Stomach (tissue), 9 donors: ENCODE data around the gene TNFRSF11A. TPM values are rescaled to one million over a fixed set of nuclear protein-coding genes. Genes with fewer than 3 reads are reported as not detected.

Experiments
- DNase-seq, 2 donors: peaks; one replicate each; pipeline versions ENCODE4 v3.0.0 to v3.0.0-alpha.2; 2013 to 2019
- H3K27ac ChIP-seq, 5 donors: fragments of 200-600 bp in 4 of 5; sonication (generic) in 4 of 5; one replicate each; pipeline ENCODE4 v1.5.1; 2013 to 2019; ENCODE audit warnings: mild to moderate bottlenecking in 1 of 5, moderate library complexity in 1 of 5
- H3K27me3 ChIP-seq, 3 donors: fragments of 200-600 bp; sonication (generic); one replicate each; pipeline ENCODE4 v1.5.1; 2017 to 2019; ENCODE audit warnings: mixed run types in 1 of 3
- H3K36me3 ChIP-seq, 4 donors: fragments of 200-600 bp; sonication (generic); 1 replicate in 3 of 4; 2 replicates in 1 of 4; pipeline ENCODE4 v1.5.1; 2016 to 2019
- H3K4me1 ChIP-seq, 4 donors: fragments of 200-600 bp; sonication (generic); one replicate each; pipeline ENCODE4 v1.5.1; 2016 to 2019
- H3K4me3 ChIP-seq, 4 donors: fragments of 200-600 bp; sonication (generic) in 3 of 4; one replicate each; pipeline ENCODE4 v1.5.1; 2016 to 2019; ENCODE audit warnings: mild to moderate bottlenecking in 1 of 4
- H3K9me3 ChIP-seq, 4 donors: fragments of 200-600 bp; sonication (generic); one replicate each; pipeline ENCODE4 v1.5.1; 2016 to 2019
- EP300 ChIP-seq: sonication (generic); formaldehyde crosslinking; IDR thresholded peaks from one replicate; pipeline ENCODE4 v1.6.1; 2017; ENCODE audit warnings: antibody characterized with exemption
- POLR2A ChIP-seq, 4 donors: fragments of 450-650 bp; IDR thresholded peaks; one replicate each; pipeline ENCODE4 v1.6.1; 2016; ENCODE audit warnings: antibody characterized with exemption in 4 of 4, control low read depth in 2 of 4, mild to moderate bottlenecking in 1 of 4, moderate library complexity in 1 of 4
- POLR2AphosphoS5 ChIP-seq, 3 donors: sonication (generic); formaldehyde crosslinking; IDR thresholded peaks; one replicate each; pipeline ENCODE4 v1.6.1; 2016; ENCODE audit warnings: antibody characterized with exemption in 3 of 3
- WGBS, 5 donors: extraction: QIAGEN DNeasy Blood & Tissue Kit in 3 of 5; methylation state at CpG; one replicate each; pipeline versions ENCODE4 v1.1.5 to v1.1.7; 2013 to 2018; 5-methylcytosine and 5-hydroxymethylcytosine counted together
- intact Hi-C: fragments of 100-400 bp; cut with DNase I; formaldehyde crosslinking; loops from one replicate; pipeline ENCODE4 v1.15.1; 2023; ENCODE audit warnings: low total_unique reads
- polyA plus RNA-seq, 3 donors: library from polyadenylated mRNA; stranded (reverse); fragments of 200-250 nt; gene quantifications; one replicate each; pipeline ENCODE4 v1.2.3, GENCODE V29; 2013
- total RNA-seq, 5 donors: library from RNA; depleted of rRNA; stranded (reverse); fragments of >200 nt; gene quantifications; one replicate each; pipeline versions ENCODE4 v1.1.0 to v1.2.3, GENCODE V29; 2014 to 2016
- TF ChIP-seq, protein P1 (sequence below), 7 experiments: fragments of 450-650 bp in 4 of 7; fragments of 200-600 bp in 3 of 7; sonication (generic) in 3 of 7; IDR thresholded peaks; one replicate each; pipeline ENCODE4 v1.5.1; 2016 to 2019; ENCODE audit warnings: antibody characterized with exemption in 7 of 7, control low read depth in 2 of 7, mild to moderate bottlenecking in 1 of 7
- donor health status: healthy with polysubstance abuse.
- donor health status: Bipolar disorder and iron deficiency.
- donor health status: healthy.

TNFRSF11A gene
- total and polyA plus RNA-seq, 8 donors: 0.45 to 50.3 (median 4.7) TPM

DNA sequence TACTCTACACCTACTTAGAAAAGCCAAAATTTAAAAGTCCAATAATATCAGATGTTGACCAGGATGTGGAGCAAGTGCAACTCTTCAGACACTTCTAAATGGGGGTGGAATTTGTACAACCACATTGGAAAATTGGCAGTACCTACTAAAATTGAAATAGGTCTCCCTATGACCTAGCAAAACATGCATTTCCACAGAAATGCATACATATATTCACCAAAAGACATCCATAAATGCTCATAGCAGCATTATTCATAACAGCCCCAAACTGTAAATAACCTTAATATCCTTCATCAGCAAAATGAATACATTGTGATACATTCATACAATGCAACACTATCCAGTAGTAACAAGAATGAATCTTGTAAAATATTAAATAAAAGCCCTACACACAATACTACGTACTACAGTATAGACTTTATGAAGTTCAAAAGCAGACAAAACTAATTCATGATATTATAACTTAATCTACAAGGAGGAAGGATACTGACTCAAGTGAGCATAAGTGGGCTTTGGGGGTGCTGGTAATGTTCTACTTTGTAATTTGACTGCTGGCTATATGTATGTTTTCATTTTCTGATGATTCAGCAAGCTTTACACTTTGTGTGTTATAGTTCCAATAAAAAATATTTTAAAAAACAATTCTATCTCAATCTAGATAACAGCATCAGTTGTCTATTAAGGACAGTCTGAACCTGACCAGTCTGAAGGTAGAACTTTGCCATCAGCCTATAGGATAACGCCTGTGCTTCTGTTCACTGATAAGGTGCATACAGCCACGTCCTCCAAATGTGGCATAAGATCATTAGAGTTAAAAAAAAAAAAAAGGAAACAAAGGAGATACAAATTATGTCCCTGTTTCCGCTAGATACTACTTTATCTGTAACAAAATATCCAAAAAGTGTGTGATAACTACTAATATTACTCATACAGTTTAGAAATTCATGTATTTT lies 6.6 kb upstream of the TNFRSF11A start:
- Histone ChIP-seq H3K4me1 (no peaks in the 10 kb centered on the region), H3K27ac (no peak overlapping the region), H3K4me3 (no peak overlapping the region), H3K9me3 (no peaks in the 10 kb centered on the region), H3K27me3 (peaks cover 0 to 11% (median 0%) of the 10 kb centered on the region in 3 donors), H3K36me3 (no peaks in the 10 kb centered on the region)
- intact Hi-C loops: no loop called here
- no peak for TF ChIP-seq POLR2AphosphoS5 (IDR thresholded peaks at IDR 0.05)
- TF ChIP-seq, protein P1, sequence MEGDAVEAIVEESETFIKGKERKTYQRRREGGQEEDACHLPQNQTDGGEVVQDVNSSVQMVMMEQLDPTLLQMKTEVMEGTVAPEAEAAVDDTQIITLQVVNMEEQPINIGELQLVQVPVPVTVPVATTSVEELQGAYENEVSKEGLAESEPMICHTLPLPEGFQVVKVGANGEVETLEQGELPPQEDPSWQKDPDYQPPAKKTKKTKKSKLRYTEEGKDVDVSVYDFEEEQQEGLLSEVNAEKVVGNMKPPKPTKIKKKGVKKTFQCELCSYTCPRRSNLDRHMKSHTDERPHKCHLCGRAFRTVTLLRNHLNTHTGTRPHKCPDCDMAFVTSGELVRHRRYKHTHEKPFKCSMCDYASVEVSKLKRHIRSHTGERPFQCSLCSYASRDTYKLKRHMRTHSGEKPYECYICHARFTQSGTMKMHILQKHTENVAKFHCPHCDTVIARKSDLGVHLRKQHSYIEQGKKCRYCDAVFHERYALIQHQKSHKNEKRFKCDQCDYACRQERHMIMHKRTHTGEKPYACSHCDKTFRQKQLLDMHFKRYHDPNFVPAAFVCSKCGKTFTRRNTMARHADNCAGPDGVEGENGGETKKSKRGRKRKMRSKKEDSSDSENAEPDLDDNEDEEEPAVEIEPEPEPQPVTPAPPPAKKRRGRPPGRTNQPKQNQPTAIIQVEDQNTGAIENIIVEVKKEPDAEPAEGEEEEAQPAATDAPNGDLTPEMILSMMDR (IDR thresholded peaks at IDR 0.05): no peak
- TF ChIP-seq POLR2A (IDR thresholded peaks at IDR 0.05): no peak
- TF ChIP-seq EP300: no peak
- no peak for DNase-seq
- 57 to 67% (median 60%) methylated on average over 4 of the region's 4 CpGs for WGBS, 5 donors

DNA sequence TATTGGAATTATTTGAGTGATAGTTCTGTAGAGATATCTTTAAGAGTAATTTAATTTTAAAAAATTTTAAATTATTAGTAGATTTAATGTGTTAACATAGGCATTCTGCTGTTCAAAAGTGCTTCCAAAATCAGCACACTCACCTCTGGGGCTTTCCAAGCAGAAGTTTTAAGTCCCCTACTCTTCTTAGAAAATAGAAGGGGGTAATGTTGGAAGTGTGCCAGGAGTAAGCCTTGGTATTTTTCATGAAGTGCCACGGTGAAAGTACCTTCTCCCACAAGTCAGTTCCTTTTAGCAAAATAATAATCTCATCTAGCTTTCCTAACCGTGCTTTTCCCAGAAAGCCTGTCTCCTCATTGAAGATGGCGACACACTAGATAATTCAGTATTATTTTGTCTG lies 3.9 kb upstream of the TNFRSF11A start:
- Histone ChIP-seq H3K9me3 (no peaks in the 10 kb centered on the region), H3K4me3 (no peak overlapping the region), H3K27ac (no peak overlapping the region), H3K36me3 (no peaks in the 10 kb centered on the region), H3K27me3 (peaks cover 6 to 33% (median 16%) of the 10 kb centered on the region in 3 donors), H3K4me1 (peaks cover 16 to 24% (median 21%) of the 10 kb centered on the region in 4 donors)
- DNase-seq: no peak
- TF ChIP-seq POLR2A (IDR thresholded peaks at IDR 0.05) (no peak), EP300 (no peak), POLR2AphosphoS5 (IDR thresholded peaks at IDR 0.05) (no peak)
- TF ChIP-seq, protein P1 (IDR thresholded peaks at IDR 0.05): no peak
- WGBS, 5 donors: 44 to 67% (median 58%) methylated on average over 3 of the region's 3 CpGs
- intact Hi-C loops: no loop called here

DNA sequence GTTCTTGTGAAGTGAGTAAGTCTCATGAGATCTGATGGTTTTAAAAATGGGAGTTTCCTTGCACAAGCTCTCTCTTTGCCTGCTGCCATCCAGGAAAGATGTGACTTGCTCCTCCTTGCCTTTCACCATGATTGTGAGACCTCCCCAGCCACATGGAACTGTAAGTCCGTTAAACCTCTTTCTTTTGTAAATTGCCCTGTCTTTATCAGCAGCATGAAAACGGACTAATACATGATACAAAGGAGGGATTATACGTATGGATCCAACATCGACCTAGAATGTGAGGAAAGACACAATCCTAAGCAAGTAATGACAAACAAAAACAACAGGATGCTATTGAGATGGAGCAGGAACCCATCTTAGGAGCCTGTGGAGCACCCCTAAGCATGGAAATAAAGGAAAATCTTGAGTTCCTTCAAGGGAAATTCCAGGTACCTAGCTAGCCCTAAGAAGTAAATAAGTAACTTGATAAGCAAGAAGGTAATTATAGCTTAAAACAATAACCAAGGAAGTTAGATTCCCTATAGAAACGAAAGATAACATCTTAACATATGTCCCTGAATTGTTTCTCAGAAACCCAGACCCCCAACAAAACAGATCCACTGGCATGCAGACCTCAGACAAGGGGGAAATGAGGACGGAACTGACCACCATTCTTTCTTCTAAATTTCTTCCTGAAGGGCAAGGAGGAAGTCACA lies 1.5 kb upstream of the TNFRSF11A start:
- Histone ChIP-seq H3K36me3 (no peaks in the 10 kb centered on the region), H3K27ac (peak overlapping the region in 2 of 5 donors; percentile 4 to 61), H3K4me3 (no peak overlapping the region), H3K4me1 (peaks cover 27 to 49% (median 40%) of the 10 kb centered on the region in 4 donors), H3K27me3 (peaks cover 6 to 57% (median 31%) of the 10 kb centered on the region in 3 donors), H3K9me3 (no peaks in the 10 kb centered on the region)
- intact Hi-C loops: no loop called here
- TF ChIP-seq EP300 (no peak), POLR2AphosphoS5 (IDR thresholded peaks at IDR 0.05) (no peak), POLR2A (IDR thresholded peaks at IDR 0.05) (no peak)
- TF ChIP-seq, protein P1 (IDR thresholded peaks at IDR 0.05): no peak
- WGBS, 5 donors: 15 to 31% (median 20%) methylated on average over 6 of the region's 6 CpGs
- no peak for DNase-seq

DNA sequence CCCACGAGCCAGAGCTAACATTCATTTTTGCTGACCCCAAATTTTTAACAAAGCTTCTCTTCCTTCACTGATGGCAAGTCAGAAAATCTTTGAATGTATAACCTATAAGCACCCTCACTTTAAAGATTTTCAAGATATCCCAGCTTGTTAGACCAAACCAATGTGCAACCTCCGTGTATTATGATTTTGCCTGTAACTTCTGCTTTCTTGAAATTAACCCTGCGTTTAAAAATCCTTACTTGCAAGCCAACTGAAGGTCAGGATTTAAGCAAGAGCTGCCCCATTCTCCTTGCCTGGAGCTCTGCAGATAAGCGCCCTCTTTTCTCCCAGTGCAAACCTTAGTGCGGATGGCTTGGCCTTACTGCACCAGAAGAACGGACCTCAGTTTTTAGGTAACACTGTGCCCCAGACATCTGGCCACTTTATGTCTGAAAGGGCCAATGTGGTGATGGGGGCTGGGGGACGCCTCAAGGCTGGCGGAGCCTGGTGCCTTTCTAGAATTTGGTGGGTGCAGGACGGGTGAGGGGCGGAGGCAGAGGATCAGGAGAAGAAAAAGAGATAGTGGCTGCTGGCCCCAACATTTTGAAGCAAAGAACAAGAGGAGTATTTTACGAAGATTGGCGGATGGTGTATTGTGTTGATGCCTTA lies 805 bp upstream of the TNFRSF11A start:
- DNase-seq: peak in 1 of 2 donors; percentile 18
- Histone ChIP-seq H3K4me3 (peak overlapping the region; percentile 47 to 71 (median 60)), H3K36me3 (no peaks in the 10 kb centered on the region), H3K9me3 (no peaks in the 10 kb centered on the region), H3K27ac (peak overlapping the region in 3 of 5 donors; percentile 4 to 61 (median 11)), H3K4me1 (peaks cover 33 to 55% (median 44%) of the 10 kb centered on the region in 4 donors), H3K27me3 (peaks cover 6 to 62% (median 31%) of the 10 kb centered on the region in 3 donors)
- intact Hi-C loops: no loop called here
- TF ChIP-seq, protein P1 (IDR thresholded peaks at IDR 0.05): no peak
- TF ChIP-seq POLR2AphosphoS5 (IDR thresholded peaks at IDR 0.05) (no peak), POLR2A (IDR thresholded peaks at IDR 0.05) (no peak), EP300 (no peak)
- 25 to 40% (median 26%) methylated on average over 12 of the region's 12 CpGs for WGBS, 5 donors
